Measurements from ENCODE around the gene TSPAN6.

GRCh38 chrX:100623001-100623400 is 13.6 kb downstream of the TSPAN6 start:
- TF ChIP-seq CTCF (IDR thresholded peaks at IDR 0.05) (no peak), POLR2A (IDR thresholded peaks at IDR 0.05) (no peak), EP300 (IDR thresholded peaks at IDR 0.05) (no peak), POLR2AphosphoS5 (IDR thresholded peaks at IDR 0.05) (no peak)
